Suprapubic skin (tissue), 4 donors: ENCODE data around the gene PSMB3. TPM values are rescaled to one million over a fixed set of nuclear protein-coding genes. Genes with fewer than 3 reads are reported as not detected.

Experiments used
- DNase-seq, 2 donors: peaks; one replicate each; pipeline ENCODE4 v3.0.0-alpha.2; 2019; ENCODE audit warnings: low spot score in 2 of 2
- H3K27ac ChIP-seq: fragments of 200-600 bp; sonication (generic); one replicate; pipeline ENCODE4 v1.5.1; 2019
- H3K27me3 ChIP-seq: fragments of 200-600 bp; sonication (generic); one replicate; pipeline ENCODE4 v1.5.1; 2019
- H3K36me3 ChIP-seq: fragments of 200-600 bp; sonication (generic); one replicate; pipeline ENCODE4 v1.5.1; 2019
- H3K4me1 ChIP-seq: fragments of 200-600 bp; sonication (generic); one replicate; pipeline ENCODE4 v1.5.1; 2019
- H3K4me3 ChIP-seq: fragments of 200-600 bp; sonication (generic); one replicate; pipeline ENCODE4 v1.5.1; 2019; ENCODE audit warnings: mild to moderate bottlenecking
- H3K9me3 ChIP-seq: fragments of 200-600 bp; sonication (generic); one replicate; pipeline ENCODE4 v1.5.1; 2019
- CTCF ChIP-seq, 2 donors: fragments of 200-600 bp in 1 of 2; fragments of 450-650 bp in 1 of 2; sonication (generic) in 1 of 2; IDR thresholded peaks; one replicate each; pipeline ENCODE4 v1.5.1; 2016 to 2019; ENCODE audit warnings: antibody characterized with exemption in 2 of 2, mild to moderate bottlenecking in 1 of 2, moderate library complexity in 1 of 2
- EP300 ChIP-seq: sonication (generic); formaldehyde crosslinking; IDR thresholded peaks from one replicate; pipeline ENCODE4 v1.6.1; 2017; ENCODE audit warnings: antibody characterized with exemption
- POLR2A ChIP-seq, 2 donors: fragments of 450-650 bp; IDR thresholded peaks; one replicate each; pipeline ENCODE4 v1.6.1; 2017; ENCODE audit warnings: antibody characterized with exemption in 2 of 2, mild to moderate bottlenecking in 2 of 2, moderate library complexity in 2 of 2
- POLR2AphosphoS5 ChIP-seq, 3 donors: sonication (generic); formaldehyde crosslinking; IDR thresholded peaks; one replicate each; pipeline ENCODE4 v1.6.1; 2017; ENCODE audit warnings: antibody characterized with exemption in 3 of 3
- WGBS: methylation state at CpG from one replicate; pipeline ENCODE4 v1.1.5; 2018; 5-methylcytosine and 5-hydroxymethylcytosine counted together
- total RNA-seq, 4 donors: library from RNA; depleted of rRNA; stranded (reverse); fragments of >200 nt; gene quantifications; one replicate each; pipeline ENCODE4 v1.1.0, GENCODE V29; 2016

The PSMB3 gene
- total RNA-seq = 100 to 1,000 TPM; 106 to 186 (median 162) TPM

- Histone ChIP-seq H3K9me3 (no peaks in the 10 kb centered on the region), H3K36me3 (peaks cover 27% of the 10 kb centered on the region), H3K27me3 (no peaks in the 10 kb centered on the region), H3K4me1 (peaks cover 54% of the 10 kb centered on the region), H3K27ac (peak within 1 kb of the TSS; percentile 92), H3K4me3 (peak within 1 kb of the TSS; percentile 96)
- DNase-seq = peak; percentile 99
- under 1% methylated on average over 37 of the region's 44 CpGs for WGBS
- TF ChIP-seq EP300 (no peak), POLR2A (IDR thresholded peaks at IDR 0.05) (peak in 1 of 2 donors; percentile 51), POLR2AphosphoS5 (IDR thresholded peaks at IDR 0.05) (peak in 2 of 3 donors; percentile 43 to 95)
Observed at GRCh38 chr17:38752308-38753070, at the start of gene PSMB3. PSMB3 (plus strand) TSS chr17:38752741; CDS start chr17:38752827, 86 bp downstream.

- Histone ChIP-seq H3K4me3 (peak overlapping the region; percentile 85), H3K27me3 (no peaks in the 10 kb centered on the region), H3K4me1 (peaks cover 61% of the 10 kb centered on the region), H3K36me3 (no peaks in the 10 kb centered on the region), H3K9me3 (no peaks in the 10 kb centered on the region), H3K27ac (peak overlapping the region; percentile 90)
- TF ChIP-seq EP300 (no peak), POLR2AphosphoS5 (IDR thresholded peaks at IDR 0.05) (no peak), POLR2A (IDR thresholded peaks at IDR 0.05) (no peak), CTCF (IDR thresholded peaks at IDR 0.05) (no peak)
- 2% methylated on average over 53 of the region's 55 CpGs for WGBS
- DNase-seq = no peak
Observed at GRCh38 chr17:38702916-38703741, 49.4 kb upstream of the PSMB3 start.

- no peak for TF ChIP-seq POLR2A (IDR thresholded peaks at IDR 0.05)
- no peak for TF ChIP-seq CTCF (IDR thresholded peaks at IDR 0.05)
- TF ChIP-seq EP300 = no peak
- no peak for TF ChIP-seq POLR2AphosphoS5 (IDR thresholded peaks at IDR 0.05)
- H3K9me3 ChIP-seq = no peaks in the 10 kb centered on the region
- DNase-seq = peak; percentile 90 to 92
- H3K4me1 ChIP-seq = peaks cover 65% of the 10 kb centered on the region
- no peaks in the 10 kb centered on the region for H3K27me3 ChIP-seq
- WGBS = under 1% methylated on average over 25 of the region's 50 CpGs
- H3K4me3 ChIP-seq = peak overlapping the region; percentile 85
- H3K36me3 ChIP-seq = peaks cover 3% of the 10 kb centered on the region
- peak overlapping the region; percentile 90 for H3K27ac ChIP-seq
Observed at GRCh38 chr17:38703742-38704605, 48.6 kb upstream of the PSMB3 start.

- H3K36me3 ChIP-seq = peaks cover 9% of the 10 kb centered on the region
- peak in 1 of 2 donors; percentile 89 for DNase-seq
- peak within 1 kb of the TSS; percentile 90 for H3K27ac ChIP-seq
- peaks cover 66% of the 10 kb centered on the region for H3K4me1 ChIP-seq
- H3K9me3 ChIP-seq = no peaks in the 10 kb centered on the region
- no peak for TF ChIP-seq POLR2A (IDR thresholded peaks at IDR 0.05)
- H3K27me3 ChIP-seq = no peaks in the 10 kb centered on the region
- under 1% methylated on average over 68 of the region's 100 CpGs for WGBS
- H3K4me3 ChIP-seq = peak within 1 kb of the TSS; percentile 85
Observed at GRCh38 chr17:38704606-38705522, 47.7 kb upstream of the PSMB3 start, which contains the start of gene MLLT6. MLLT6 (plus strand) TSS chr17:38705273; CDS start chr17:38705633, 360 bp downstream.

- Histone ChIP-seq H3K27ac (peak overlapping the region; percentile 90), H3K27me3 (no peaks in the 10 kb centered on the region), H3K4me1 (peaks cover 69% of the 10 kb centered on the region), H3K36me3 (peaks cover 9% of the 10 kb centered on the region), H3K9me3 (no peaks in the 10 kb centered on the region), H3K4me3 (peak overlapping the region; percentile 85)
- TF ChIP-seq EP300 = no peak
- no peak for TF ChIP-seq CTCF (IDR thresholded peaks at IDR 0.05)
- no peak for TF ChIP-seq POLR2A (IDR thresholded peaks at IDR 0.05)
- TF ChIP-seq POLR2AphosphoS5 (IDR thresholded peaks at IDR 0.05) = no peak
- 0% methylated on average over 11 of the region's 32 CpGs for WGBS
- no peak for DNase-seq
Observed at GRCh38 chr17:38705523-38705802, 47.1 kb upstream of the PSMB3 start.
